ENCODE results near the gene ARHGAP35. TPM values are rescaled to one million over a fixed set of nuclear protein-coding genes. Genes with fewer than 3 reads are reported as not detected.
"Not testable (repeated sequence)": the region's sequence is repeated elsewhere in the genome, so short reads cannot be mapped to it uniquely, and the experiment has no call there.

Gene ARHGAP35
- total RNA-seq, 2 experiments from 2014 or later: 35.4 to 36.0 TPM

DNA sequence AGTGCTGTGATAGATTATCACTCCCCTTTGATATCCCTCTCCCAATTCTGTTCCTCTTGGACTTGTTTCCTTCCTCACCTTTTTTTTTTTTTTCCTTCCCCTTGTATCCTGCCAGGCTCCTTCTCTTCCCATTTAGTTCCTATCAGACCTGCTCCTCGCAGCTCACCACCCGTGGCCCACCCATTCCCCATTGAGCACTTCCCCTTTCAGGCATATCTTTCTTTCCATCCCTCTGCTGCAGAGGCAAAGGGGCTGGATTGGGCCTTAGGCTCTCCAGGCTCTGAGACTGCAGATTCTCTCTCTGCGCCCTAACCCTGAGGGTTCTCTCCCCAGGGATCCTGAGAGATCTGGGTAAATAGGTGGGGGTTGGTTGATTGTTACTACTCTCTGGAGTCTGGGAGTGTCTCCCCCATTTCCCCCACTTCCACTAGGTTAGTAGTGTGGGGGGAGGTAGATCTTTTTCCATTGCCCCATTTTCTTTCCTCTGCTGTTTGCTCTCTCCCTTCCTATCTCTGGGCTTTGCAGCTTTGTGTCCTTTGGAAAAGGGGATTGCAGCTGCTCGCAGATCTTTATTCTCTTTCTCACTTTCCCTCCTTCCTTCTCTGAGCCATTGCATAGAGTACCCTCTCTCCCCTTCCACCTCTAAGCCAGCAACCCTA lies 2.3 kb downstream of the ARHGAP35 start:
- Mint-ChIP-seq H3K4me1 (peaks cover 31% of the 10 kb centered on the region), H3K9me3 (no peaks in the 10 kb centered on the region), H3K27me3 (no peaks in the 10 kb centered on the region), H3K4me3 (no peak overlapping the region), H3K36me3 (ENCODE audit: low read depth) (peaks cover 3% of the 10 kb centered on the region), H3K27ac (no peak overlapping the region)
- POLR2A ChIA-PET: interaction anchor here (0.9 to 4.3 kb wide), 4 partner anchors 16 to 104 kb away, joined by 3 to 27 read pairs (median 4); partner anchors contain the start of gene SLC1A5
- CTCF ChIA-PET: interaction anchor here (0.5 to 2.1 kb wide), 5 partner anchors 63 to 263 kb away, joined by 3 to 11 read pairs (median 3); no protein-coding TSS in a partner anchor
- DNase-seq: no peak

DNA sequence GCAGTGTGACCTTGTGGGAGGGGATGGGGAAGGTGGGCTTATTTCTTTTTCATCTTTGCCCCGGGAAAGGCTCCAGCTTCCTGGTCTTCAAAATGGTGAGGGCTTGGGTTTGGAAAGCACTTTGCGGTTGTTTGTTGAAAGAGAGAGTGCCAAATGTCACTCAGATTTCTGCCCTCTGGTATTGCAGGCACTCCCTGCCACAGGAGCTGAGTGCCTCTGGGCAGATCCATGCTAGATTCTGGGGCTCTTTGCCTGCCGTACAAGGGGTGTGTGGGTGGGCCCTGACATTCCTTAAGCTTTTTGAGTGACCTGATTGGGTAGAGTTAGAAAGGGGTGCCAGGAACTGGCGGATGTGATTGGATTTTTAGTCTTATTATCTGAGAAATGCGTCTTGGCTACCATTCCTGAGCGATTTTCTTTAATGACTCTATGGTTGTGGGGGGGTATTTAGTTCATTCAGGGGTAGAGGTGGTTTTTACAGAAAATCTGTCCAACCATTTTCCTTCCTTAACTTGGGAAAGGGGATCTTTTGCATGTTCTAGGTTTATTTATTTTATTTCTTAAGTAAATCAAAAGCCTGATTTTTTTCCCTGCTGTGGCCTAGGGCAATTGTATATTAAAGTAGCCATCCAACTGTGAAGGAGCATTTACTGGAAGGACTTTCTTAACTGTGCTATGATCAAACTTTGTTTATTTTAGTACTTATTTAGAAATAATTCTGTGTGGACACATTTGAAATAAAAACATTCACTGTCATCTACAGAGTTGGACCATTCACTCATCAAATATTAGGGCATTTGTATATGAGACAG lies 3.2 kb downstream of the ARHGAP35 start:
- no peak overlapping the region for H3K4me3 Mint-ChIP-seq
- H3K36me3 Mint-ChIP-seq (ENCODE audit: low read depth): peaks cover 3% of the 10 kb centered on the region
- POLR2A ChIA-PET: no interaction called here
- DNase-seq: no peak
- peaks cover 32% of the 10 kb centered on the region for H3K4me1 Mint-ChIP-seq
- no peaks in the 10 kb centered on the region for H3K27me3 Mint-ChIP-seq
- H3K9me3 Mint-ChIP-seq: no peaks in the 10 kb centered on the region
- H3K27ac Mint-ChIP-seq: no peak overlapping the region
- CTCF ChIA-PET: interaction anchor here (1.1 to 2.1 kb wide), 3 partner anchors 62 to 150 kb away, joined by 3 to 11 read pairs (median 5); no protein-coding TSS in a partner anchor

DNA sequence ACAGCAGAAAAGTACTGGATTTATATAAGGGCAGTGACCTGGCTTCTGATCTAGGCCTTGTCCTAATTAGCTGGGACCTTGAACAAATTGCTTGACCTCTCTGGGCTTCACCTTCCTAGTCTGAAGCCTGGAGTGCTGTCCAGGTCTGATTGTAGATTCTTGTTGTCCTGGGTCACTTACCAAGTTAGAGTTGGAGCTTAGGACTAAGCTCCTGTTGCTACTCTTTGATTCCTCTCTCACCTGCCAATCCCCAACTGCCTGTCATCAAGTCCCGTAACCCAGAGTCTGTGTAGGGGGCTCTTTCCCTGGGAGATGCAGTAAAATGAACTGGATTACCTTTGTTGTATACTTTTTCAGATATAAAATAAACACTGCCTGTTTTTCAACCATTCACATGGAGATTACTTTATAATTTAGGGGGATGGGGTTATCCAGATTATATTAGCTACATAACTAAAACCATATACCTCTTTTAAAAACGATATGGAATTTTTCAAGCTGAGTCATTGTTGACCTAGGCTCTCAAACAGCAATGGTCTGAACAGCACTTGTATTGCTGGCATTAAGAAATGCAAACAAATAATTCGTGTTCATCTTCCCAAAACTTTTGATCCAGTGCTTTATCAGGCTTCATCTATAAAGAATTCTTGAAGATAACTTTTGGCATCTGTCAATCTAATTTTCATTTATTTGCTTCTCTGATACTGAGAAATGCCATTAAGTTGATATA lies 5.8 kb downstream of the ARHGAP35 start:
- no peak overlapping the region for H3K27ac Mint-ChIP-seq

DNA sequence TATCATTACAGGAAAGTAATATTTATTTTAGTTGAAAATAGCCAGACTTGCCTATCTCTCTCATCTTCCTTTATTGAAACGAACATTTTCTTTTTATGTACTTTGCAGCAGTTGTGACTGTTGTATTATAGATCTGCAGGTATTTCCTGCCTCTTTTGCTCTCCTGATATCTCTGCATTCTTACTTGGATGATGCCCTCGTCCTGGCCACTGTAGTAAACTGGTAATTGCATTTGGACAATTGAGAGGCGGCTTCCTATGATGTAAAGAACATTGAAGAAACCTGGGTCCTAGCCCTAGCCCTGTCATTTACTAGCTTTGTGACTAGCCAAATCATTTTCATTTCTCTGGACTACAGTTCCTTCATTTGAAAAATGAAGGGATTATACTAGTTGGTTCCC lies 6.4 kb downstream of the ARHGAP35 start:
- ChIA-PET CTCF (interaction anchor here (1.0 to 2.2 kb wide), 2 partner anchors 11 to 146 kb away, joined by 4 to 8 read pairs; no protein-coding TSS in a partner anchor), POLR2A (interaction anchor here (0.9 kb wide), 1 partner anchor 57 kb away, joined by 3 read pairs; no protein-coding TSS in a partner anchor)
- no peaks in the 10 kb centered on the region for H3K9me3 Mint-ChIP-seq
- no peaks in the 10 kb centered on the region for H3K27me3 Mint-ChIP-seq
- H3K4me1 Mint-ChIP-seq: peaks cover 29% of the 10 kb centered on the region
- H3K36me3 Mint-ChIP-seq (ENCODE audit: low read depth): no peaks in the 10 kb centered on the region
- DNase-seq: no peak
- H3K27ac Mint-ChIP-seq: no peak overlapping the region
- no peak overlapping the region for H3K4me3 Mint-ChIP-seq

More for the DNA sequence above, 5.8 kb downstream of the ARHGAP35 start:
- no peak for DNase-seq
- H3K27me3 Mint-ChIP-seq: no peaks in the 10 kb centered on the region
- ChIA-PET CTCF (interaction anchor here (1.0 kb wide), 1 partner anchor 147 kb away, joined by 4 read pairs; no protein-coding TSS in a partner anchor), POLR2A (interaction anchor here (0.9 kb wide), 1 partner anchor 57 kb away, joined by 3 read pairs; no protein-coding TSS in a partner anchor)
- peaks cover 29% of the 10 kb centered on the region for H3K4me1 Mint-ChIP-seq
- no peaks in the 10 kb centered on the region for H3K9me3 Mint-ChIP-seq
- H3K4me3 Mint-ChIP-seq: no peak overlapping the region
- no peaks in the 10 kb centered on the region for H3K36me3 Mint-ChIP-seq (ENCODE audit: low read depth)

DNA sequence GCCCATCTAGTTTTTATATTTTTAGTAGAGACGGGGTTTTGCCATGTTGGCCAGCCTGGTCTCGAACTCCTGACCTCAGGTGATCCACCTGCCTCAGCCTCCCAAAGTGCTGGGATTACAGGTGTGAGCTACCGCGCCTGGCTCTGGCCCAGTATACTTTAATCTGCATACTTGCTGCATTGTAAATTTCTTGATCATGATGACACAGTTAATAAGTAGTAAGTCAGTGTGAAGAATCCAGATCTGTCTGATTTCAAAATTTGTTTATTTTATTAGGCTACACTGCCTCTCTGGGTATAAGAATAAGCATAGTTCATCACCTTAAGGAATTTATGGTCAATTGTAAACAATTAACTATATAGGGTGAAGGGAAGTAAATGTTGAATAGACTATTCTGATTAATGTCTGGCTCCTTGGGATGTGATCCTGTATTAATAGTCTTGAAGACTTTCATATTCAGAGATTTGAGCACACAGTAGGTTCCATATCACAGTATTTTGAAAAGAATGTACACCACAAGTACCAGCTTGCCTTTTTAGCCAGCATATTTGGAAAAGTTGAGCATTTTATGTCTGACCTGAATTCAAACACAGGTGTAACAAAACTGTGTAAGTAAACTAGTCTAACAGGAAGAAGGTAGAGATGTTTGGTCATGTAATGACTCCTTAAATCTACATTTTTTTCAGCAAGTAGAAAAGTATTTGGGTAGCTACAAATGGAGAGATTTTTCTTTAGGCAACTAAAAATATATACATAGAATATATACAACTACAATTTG lies 7.4 kb downstream of the ARHGAP35 start:
- Mint-ChIP-seq H3K36me3 (ENCODE audit: low read depth) (no peaks in the 10 kb centered on the region), H3K4me3 (no peak overlapping the region)
- POLR2A ChIA-PET: interaction anchor here (0.7 kb wide), 1 partner anchor 10 kb away, joined by 3 read pairs; no protein-coding TSS in a partner anchor

DNA sequence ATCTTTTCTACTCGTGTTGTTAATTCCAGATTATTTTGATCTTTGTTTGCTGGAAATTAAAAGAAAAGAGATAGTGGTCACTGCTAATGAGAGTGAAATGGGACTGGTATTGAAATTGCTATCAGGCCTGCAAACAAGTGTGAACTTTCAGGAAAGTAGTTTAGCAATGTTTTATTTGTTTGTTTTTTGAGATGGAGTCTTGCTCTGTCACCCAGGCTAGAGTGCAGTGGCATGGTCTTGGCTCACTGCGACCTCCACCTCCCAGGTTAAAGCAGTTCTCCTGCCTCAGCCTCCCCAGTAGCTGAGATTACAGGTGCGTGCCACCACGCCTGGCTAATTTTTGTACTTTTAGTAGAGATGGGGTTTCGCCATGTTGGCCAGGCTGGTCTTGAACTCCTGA lies 10.4 kb downstream of the ARHGAP35 start:
- H3K9me3 Mint-ChIP-seq; H3K36me3 Mint-ChIP-seq (ENCODE audit: low read depth); DNase-seq; H3K27ac Mint-ChIP-seq; CTCF ChIA-PET; POLR2A ChIA-PET; H3K4me3 Mint-ChIP-seq; H3K27me3 Mint-ChIP-seq: not testable (repeated sequence)
- peaks cover 18% of the 10 kb centered on the region for H3K4me1 Mint-ChIP-seq

More for the DNA sequence above, 7.4 kb downstream of the ARHGAP35 start:
- CTCF ChIA-PET: interaction anchor here (0.9 to 2.2 kb wide), 5 partner anchors 12 to 145 kb away, joined by 3 to 8 read pairs (median 4); no protein-coding TSS in a partner anchor
- H3K27ac Mint-ChIP-seq: no peak overlapping the region
- peaks cover 29% of the 10 kb centered on the region for H3K4me1 Mint-ChIP-seq
- H3K27me3 Mint-ChIP-seq: no peaks in the 10 kb centered on the region
- H3K9me3 Mint-ChIP-seq: no peaks in the 10 kb centered on the region
- no peak for DNase-seq

DNA sequence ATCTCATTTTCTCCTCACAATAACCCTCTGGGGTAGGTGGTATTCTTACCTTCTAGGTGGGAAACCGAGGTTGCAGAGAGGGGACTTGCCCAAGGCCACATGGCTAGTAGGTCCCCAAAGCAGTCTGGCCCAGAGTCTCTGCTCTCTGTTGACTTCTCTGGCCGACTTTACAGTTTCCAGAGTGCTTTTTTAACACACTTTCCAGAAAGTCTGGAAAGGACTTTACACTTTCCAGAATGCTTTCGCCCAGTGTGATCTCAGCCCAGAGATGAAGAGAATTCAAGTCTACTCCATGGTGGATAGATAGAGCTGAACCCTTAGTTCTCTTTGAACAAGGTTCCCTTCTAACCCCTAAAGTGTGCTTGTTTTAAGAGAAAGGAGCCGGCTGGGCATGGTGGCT lies 12.2 kb downstream of the ARHGAP35 start:
- H3K4me1 Mint-ChIP-seq: peaks cover 8% of the 10 kb centered on the region
- H3K27me3 Mint-ChIP-seq: no peaks in the 10 kb centered on the region
- no peaks in the 10 kb centered on the region for H3K9me3 Mint-ChIP-seq
- H3K4me3 Mint-ChIP-seq: no peak overlapping the region
- DNase-seq: no peak
- POLR2A ChIA-PET: interaction anchor here (0.6 kb wide), 1 partner anchor 131 kb away, joined by 3 read pairs; no protein-coding TSS in a partner anchor
- CTCF ChIA-PET: interaction anchor here (0.7 kb wide), 1 partner anchor 118 kb away, joined by 3 read pairs; no protein-coding TSS in a partner anchor
- H3K27ac Mint-ChIP-seq: no peak overlapping the region
- H3K36me3 Mint-ChIP-seq (ENCODE audit: low read depth): peaks cover 5% of the 10 kb centered on the region

DNA sequence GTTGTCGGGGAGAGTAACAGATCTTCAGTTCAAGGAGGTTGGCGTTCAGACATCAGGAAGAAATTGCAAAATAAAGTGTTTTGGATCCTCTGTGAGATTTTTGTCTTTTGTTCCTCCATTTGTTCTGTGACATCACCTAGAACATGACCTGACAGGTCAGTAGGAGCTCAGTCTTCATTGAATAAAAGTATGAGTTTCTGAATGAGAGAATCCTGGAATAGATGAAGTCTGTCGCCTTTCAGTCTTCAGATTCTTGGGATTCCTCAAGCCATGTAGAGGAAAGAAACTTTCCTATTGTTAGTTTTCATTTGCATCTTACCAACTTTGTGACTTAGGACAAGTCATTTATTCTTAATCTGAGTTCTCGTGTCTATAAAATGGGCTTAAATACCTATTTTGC lies 14.4 kb downstream of the ARHGAP35 start:
- H3K9me3 Mint-ChIP-seq: no peaks in the 10 kb centered on the region
- CTCF ChIA-PET: interaction anchor here (0.6 kb wide), 1 partner anchor 9 kb away, joined by 5 read pairs; no protein-coding TSS in a partner anchor
- H3K36me3 Mint-ChIP-seq (ENCODE audit: low read depth): peaks cover 5% of the 10 kb centered on the region
- H3K4me3 Mint-ChIP-seq: no peak overlapping the region
- no peak overlapping the region for H3K27ac Mint-ChIP-seq
- no peak for DNase-seq
- POLR2A ChIA-PET: no interaction called here
- H3K27me3 Mint-ChIP-seq: no peaks in the 10 kb centered on the region
- H3K4me1 Mint-ChIP-seq: peaks cover 6% of the 10 kb centered on the region

DNA sequence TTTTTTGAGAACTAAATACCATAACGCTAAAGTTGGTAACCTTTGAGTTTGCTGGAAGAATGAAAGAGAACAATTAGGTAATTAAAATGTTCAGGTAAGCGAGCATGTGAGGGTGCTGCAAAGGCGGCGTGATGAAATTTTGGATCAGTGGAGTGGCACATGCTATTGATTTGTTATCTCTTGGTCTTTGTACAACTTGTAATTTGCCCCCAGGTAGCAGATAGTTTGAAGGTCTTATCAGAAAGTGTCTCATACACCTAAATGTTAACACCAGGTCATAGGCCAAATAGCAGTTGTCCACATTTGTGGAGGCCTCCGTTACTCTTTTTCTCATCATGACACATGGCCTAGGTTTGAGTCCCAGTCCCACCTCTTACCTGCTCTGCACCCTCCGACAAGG lies 14.9 kb downstream of the ARHGAP35 start:
- ChIA-PET CTCF (no interaction called here), POLR2A (no interaction called here)
- Mint-ChIP-seq H3K27me3 (no peaks in the 10 kb centered on the region), H3K4me1 (peaks cover 6% of the 10 kb centered on the region), H3K27ac (no peak overlapping the region), H3K36me3 (ENCODE audit: low read depth) (peaks cover 5% of the 10 kb centered on the region), H3K4me3 (no peak overlapping the region), H3K9me3 (no peaks in the 10 kb centered on the region)
- DNase-seq: no peak

DNA sequence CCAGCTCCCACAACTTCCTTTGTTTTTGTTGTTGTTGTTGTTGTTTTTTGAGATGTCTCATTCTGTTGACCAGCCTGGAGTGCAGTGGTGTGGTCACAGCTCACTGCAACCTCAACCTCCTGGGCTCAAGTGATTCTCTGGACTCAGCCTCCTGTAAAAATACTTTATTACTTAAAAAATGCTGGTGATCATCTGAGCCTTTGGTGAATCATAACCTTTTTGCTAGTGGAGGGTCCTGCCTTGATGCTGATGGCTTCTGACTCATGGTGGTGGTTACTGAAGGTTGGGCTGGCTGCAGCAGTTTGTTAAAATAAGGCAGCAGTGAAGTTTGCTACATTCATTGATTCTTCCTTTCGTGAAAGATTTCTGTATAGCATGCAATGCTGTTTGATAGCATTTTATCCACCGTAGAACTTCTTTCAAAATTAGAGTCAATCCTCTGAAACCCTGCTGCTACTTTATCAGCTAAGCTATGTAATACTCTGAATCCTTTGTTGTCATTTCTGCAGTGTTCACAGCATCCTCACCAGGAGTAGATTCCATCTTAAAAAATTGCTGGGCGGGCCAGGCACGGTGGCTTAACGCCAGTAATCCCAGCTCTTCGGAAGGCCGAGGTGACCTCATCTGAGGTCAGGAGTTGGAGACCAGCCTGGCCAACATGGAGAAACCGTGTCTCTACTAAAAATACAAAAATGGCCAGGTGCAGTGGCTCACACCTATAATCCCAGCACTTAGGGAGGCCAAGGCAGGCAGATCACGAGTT lies 18.0 kb downstream of the ARHGAP35 start:
- Mint-ChIP-seq H3K36me3 (ENCODE audit: low read depth) (peaks cover 5% of the 10 kb centered on the region), H3K4me3 (no peak overlapping the region), H3K27me3 (no peaks in the 10 kb centered on the region), H3K4me1 (peaks cover 6% of the 10 kb centered on the region), H3K27ac (no peak overlapping the region), H3K9me3 (no peaks in the 10 kb centered on the region)
- ChIA-PET POLR2A (interaction anchor here (1.2 kb wide), 1 partner anchor 10 kb away, joined by 3 read pairs; no protein-coding TSS in a partner anchor), CTCF (interaction anchor here (0.6 to 1.0 kb wide), 2 partner anchors 14 to 271 kb away, joined by 3 to 4 read pairs; no protein-coding TSS in a partner anchor)
- DNase-seq: no peak

DNA sequence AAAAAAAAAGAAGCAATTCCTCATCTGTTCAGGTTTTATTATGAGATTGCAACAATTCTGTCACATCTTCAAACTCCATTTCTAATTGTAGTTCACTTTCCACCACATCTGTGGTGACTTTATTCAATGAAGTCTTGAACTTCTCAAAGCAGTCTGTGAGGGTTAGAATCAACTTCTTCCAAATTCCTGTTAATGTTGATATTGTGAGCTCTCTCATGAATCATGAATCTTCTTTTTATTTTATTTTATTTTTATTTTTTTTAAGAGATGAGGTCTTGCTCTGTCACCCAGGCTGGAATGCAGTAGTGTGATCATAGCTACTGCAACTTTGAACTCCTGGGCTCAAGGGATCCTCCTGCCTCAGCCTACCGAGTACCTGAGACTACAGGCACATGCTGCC lies 19.6 kb downstream of the ARHGAP35 start:
- CTCF ChIA-PET: interaction anchor here (1.1 kb wide), 1 partner anchor 133 kb away, joined by 4 read pairs; no protein-coding TSS in a partner anchor
- no peak overlapping the region for H3K27ac Mint-ChIP-seq
- H3K4me1 Mint-ChIP-seq: peaks cover 8% of the 10 kb centered on the region
- DNase-seq: no peak
- POLR2A ChIA-PET: no interaction called here
- peaks cover 5% of the 10 kb centered on the region for H3K36me3 Mint-ChIP-seq (ENCODE audit: low read depth)
- no peaks in the 10 kb centered on the region for H3K9me3 Mint-ChIP-seq
- no peaks in the 10 kb centered on the region for H3K27me3 Mint-ChIP-seq
- no peak overlapping the region for H3K4me3 Mint-ChIP-seq

Measured in activated CD4-positive, alpha-beta memory T cell treated with anti-CD3 and anti-CD28 coated beads, Interleukin-2, amount 10 ng/mL, durations not matched to agents 7 days and 5 days (primary cell).